GM10266 (cell line): ENCODE measurements around the gene CHRNA3.

ENCODE experiments used
- DNase-seq: peaks from one replicate; pipeline ENCODE4 v3.0.0; 2012; ENCODE audit errors: extremely low spot score
- CTCF ChIP-seq: IDR thresholded peaks from 2 replicates; pipeline ENCODE4 v1.5.1; 2012; ENCODE audit warnings: mild to moderate bottlenecking, low read depth; ENCODE audit not compliant: control insufficient read depth, insufficient read depth; ENCODE audit errors: missing control alignments

CHRNA3 gene

GRCh38 chr15:78642331-78642730, 21.5 kb upstream of the CHRNA3 start:
- no peak for DNase-seq
- TF ChIP-seq CTCF: no peak

GRCh38 chr15:78641749-78642275, 21.0 kb upstream of the CHRNA3 start:
- TF ChIP-seq CTCF: no peak
- no peak for DNase-seq

GRCh38 chr15:78641102-78641748, 20.4 kb upstream of the CHRNA3 start, which contains the start of gene CHRNB4:
Gene CHRNB4 (minus strand): TSS chr15:78641210. CDS start chr15:78641133, 77 bp downstream.
- no peak for TF ChIP-seq CTCF
- DNase-seq: no peak

- no peak for DNase-seq
- TF ChIP-seq CTCF: no peak
These were observed 19.8 kb upstream of the CHRNA3 start for GRCh38 chr15:78640527-78641101.

- peak; percentile 50 for TF ChIP-seq CTCF
- DNase-seq: peak; percentile 77
These were observed 18.0 kb upstream of the CHRNA3 start for GRCh38 chr15:78638658-78639314.

GRCh38 chr15:78637776-78638435, 17.1 kb upstream of the CHRNA3 start:
- no peak for TF ChIP-seq CTCF
- no peak for DNase-seq

GRCh38 chr15:78636378-78636859, 15.6 kb upstream of the CHRNA3 start:
- TF ChIP-seq CTCF: no peak
- DNase-seq: no peak
